Measurements from ENCODE around the gene RNPEPL1.

DNA sequence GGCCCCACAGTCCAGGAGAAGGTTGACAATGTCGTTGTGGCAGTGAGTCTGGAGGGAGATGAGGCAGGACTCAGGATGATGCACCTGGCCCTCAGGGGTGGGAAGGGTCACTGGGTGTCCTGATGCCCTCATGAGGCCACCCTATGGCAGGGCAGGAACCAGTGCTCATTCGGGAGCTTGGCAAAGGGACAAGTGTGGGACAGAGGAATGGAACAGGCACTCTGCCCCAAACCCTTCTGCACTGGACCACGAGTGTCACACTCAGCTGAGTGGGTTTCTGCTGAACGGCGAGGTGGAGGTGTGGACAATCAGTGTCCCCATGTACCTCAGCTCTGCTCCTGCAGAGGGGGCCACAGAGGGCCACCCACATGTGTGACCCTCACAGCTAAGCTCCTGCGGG is 42.5 kb upstream of the RNPEPL1 start:
- TF ChIP-seq, protein P1, sequence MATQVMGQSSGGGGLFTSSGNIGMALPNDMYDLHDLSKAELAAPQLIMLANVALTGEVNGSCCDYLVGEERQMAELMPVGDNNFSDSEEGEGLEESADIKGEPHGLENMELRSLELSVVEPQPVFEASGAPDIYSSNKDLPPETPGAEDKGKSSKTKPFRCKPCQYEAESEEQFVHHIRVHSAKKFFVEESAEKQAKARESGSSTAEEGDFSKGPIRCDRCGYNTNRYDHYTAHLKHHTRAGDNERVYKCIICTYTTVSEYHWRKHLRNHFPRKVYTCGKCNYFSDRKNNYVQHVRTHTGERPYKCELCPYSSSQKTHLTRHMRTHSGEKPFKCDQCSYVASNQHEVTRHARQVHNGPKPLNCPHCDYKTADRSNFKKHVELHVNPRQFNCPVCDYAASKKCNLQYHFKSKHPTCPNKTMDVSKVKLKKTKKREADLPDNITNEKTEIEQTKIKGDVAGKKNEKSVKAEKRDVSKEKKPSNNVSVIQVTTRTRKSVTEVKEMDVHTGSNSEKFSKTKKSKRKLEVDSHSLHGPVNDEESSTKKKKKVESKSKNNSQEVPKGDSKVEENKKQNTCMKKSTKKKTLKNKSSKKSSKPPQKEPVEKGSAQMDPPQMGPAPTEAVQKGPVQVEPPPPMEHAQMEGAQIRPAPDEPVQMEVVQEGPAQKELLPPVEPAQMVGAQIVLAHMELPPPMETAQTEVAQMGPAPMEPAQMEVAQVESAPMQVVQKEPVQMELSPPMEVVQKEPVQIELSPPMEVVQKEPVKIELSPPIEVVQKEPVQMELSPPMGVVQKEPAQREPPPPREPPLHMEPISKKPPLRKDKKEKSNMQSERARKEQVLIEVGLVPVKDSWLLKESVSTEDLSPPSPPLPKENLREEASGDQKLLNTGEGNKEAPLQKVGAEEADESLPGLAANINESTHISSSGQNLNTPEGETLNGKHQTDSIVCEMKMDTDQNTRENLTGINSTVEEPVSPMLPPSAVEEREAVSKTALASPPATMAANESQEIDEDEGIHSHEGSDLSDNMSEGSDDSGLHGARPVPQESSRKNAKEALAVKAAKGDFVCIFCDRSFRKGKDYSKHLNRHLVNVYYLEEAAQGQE (IDR thresholded peaks at IDR 0.05; ENCODE audit: low read depth, low read length) = no peak
- no peak for TF ChIP-seq EP300 (IDR thresholded peaks at IDR 0.05; ENCODE audit: borderline replicate concordance in 1 of 2, control insufficient read depth in 1 of 2, low read depth in 2 of 2, low read length in 2 of 2)

All from GM12878 (cell line).